HG03108 (cell line): ENCODE measurements around the gene SIGLEC7.
"Not testable (repeated sequence)": the region's sequence is repeated elsewhere in the genome, so short reads cannot be mapped to it uniquely, and the experiment has no call there.

Experiments
- ATAC-seq: cut with Tn5 transposase; IDR thresholded peaks from one replicate; pipeline ENCODE4 v1.9.1; 2021; ENCODE audit warnings: moderate library complexity; ENCODE audit not compliant: unreplicated experiment

The SIGLEC7 gene

GRCh38 chr19:51137792-51138425, 4.2 kb upstream of the SIGLEC7 start:
- ATAC-seq, result no peak

- ATAC-seq, result no peak
Observed at GRCh38 chr19:51138549-51138979, 3.5 kb upstream of the SIGLEC7 start.

GRCh38 chr19:51139299-51140014, 2.6 kb upstream of the SIGLEC7 start:
- ATAC-seq, result no peak

GRCh38 chr19:51140441-51140840, 1.7 kb upstream of the SIGLEC7 start:
- ATAC-seq, result no peak

GRCh38 chr19:51141181-51141580, 920 bp upstream of the SIGLEC7 start:
- no peak for ATAC-seq

GRCh38 chr19:51142809-51143475, 841 bp downstream of the SIGLEC7 start:
- ATAC-seq, result not testable (repeated sequence)

- ATAC-seq, result no peak
Observed at GRCh38 chr19:51143486-51143885, 1.4 kb downstream of the SIGLEC7 start.

- ATAC-seq, result no peak
Observed at GRCh38 chr19:51144482-51145045, 2.5 kb downstream of the SIGLEC7 start.

GRCh38 chr19:51145916-51146493, 3.9 kb downstream of the SIGLEC7 start:
- ATAC-seq, result no peak

- ATAC-seq, result no peak
Observed at GRCh38 chr19:51146751-51147150, 4.7 kb downstream of the SIGLEC7 start.

GRCh38 chr19:51147663-51148062, 5.6 kb downstream of the SIGLEC7 start:
- no peak for ATAC-seq

- no peak for ATAC-seq
Observed at GRCh38 chr19:51148580-51148979, 6.5 kb downstream of the SIGLEC7 start.

- ATAC-seq, result no peak
Observed at GRCh38 chr19:51150627-51151026, 8.5 kb downstream of the SIGLEC7 start.

GRCh38 chr19:51156710-51157109, 14.6 kb downstream of the SIGLEC7 start:
- no peak for ATAC-seq

- no peak for ATAC-seq
Observed at GRCh38 chr19:51157265-51157664, 15.2 kb downstream of the SIGLEC7 start.

GRCh38 chr19:51158474-51159129, 16.5 kb downstream of the SIGLEC7 start:
- no peak for ATAC-seq

GRCh38 chr19:51159656-51160055, 17.6 kb downstream of the SIGLEC7 start:
- no peak for ATAC-seq

- no peak for ATAC-seq
Observed at GRCh38 chr19:51161266-51161665, 19.2 kb downstream of the SIGLEC7 start.

- ATAC-seq, result no peak
Observed at GRCh38 chr19:51161867-51162496, 19.9 kb downstream of the SIGLEC7 start.

- ATAC-seq, result no peak
Observed at GRCh38 chr19:51163257-51163656, 21.2 kb downstream of the SIGLEC7 start.
